ENCODE measurements around the gene CENPB. TPM values are rescaled to one million over a fixed set of nuclear protein-coding genes. Genes with fewer than 3 reads are reported as not detected.

CENPB gene
- polyA plus RNA-seq, 1 of the 3 experiments (the other 2 are of a cell fraction) = 41.2 TPM

DNA sequence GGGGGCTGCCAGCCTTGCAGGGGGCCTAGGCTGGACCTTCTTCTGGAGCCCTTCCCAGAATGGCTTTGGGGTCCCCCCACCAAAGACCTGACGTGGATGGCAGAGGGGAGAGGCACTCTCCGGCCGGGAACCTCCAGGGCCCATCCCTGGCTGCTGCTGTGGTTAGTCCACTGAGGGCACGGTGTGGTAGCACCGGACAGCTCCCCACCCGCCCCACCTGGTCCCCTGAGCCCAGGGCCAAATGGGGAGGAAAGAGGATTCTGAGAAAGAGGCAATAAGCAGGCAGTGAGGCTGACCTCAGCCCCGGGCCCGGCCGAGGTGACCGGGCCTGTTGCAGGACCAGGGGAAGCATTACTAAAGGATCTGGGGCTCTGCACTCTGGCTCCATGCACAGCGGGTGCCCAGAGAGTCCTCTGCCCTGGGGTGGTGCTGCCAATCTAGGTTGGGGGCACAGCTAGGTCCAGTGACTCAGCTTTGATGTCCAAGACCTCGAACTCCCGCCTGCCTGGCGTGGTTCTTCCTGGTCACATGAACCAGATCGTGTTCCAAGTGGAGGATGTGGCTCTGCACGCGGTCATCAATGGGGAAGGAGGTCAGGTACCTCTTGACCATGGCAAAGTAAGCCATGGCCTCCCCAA lies 2.2 kb downstream of the CENPB start:
- TF ChIP-seq, protein P1, sequence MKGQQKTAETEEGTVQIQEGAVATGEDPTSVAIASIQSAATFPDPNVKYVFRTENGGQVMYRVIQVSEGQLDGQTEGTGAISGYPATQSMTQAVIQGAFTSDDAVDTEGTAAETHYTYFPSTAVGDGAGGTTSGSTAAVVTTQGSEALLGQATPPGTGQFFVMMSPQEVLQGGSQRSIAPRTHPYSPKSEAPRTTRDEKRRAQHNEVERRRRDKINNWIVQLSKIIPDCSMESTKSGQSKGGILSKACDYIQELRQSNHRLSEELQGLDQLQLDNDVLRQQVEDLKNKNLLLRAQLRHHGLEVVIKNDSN (IDR thresholded peaks at IDR 0.05; ENCODE audit: borderline replicate concordance, low read depth) = peak; percentile 21; the same call in 1 of the 2 replicates
- no peak for TF ChIP-seq RFX5 (IDR thresholded peaks at IDR 0.05; ENCODE audit: low read length)
- peak; percentile 84 for TF ChIP-seq REST (IDR thresholded peaks at IDR 0.05; ENCODE audit: low read depth, low read length)
- Histone ChIP-seq H4K20me1 (ENCODE audit: insufficient read depth) (peaks cover 45% of the 10 kb centered on the region), H3K9me3 (no peaks in the 10 kb centered on the region), H3K27ac (ENCODE audit: low read depth in 2 of 2, low read length in 1 of 2) (no peak overlapping the region; a peak in 1 of 4 replicates), H3K9ac (no peak overlapping the region), H3K4me2 (peak overlapping the region; percentile 96), H3K4me1 (ENCODE audit: control insufficient read depth in 1 of 2, insufficient read depth in 2 of 2, low read depth in 1 of 2, low read length in 1 of 2) (peaks cover 27 to 33% of the 10 kb centered on the region in 2 experiments; a peak in 3 of 4 replicates), H3K9me2 (no peaks in the 10 kb centered on the region), H3K4me3 (ENCODE audit: low read depth in 2 of 2, low read length in 1 of 2) (peak overlapping the region in 1 of 2 experiments; percentile 74; a peak in 2 of 4 replicates), H3K27me3 (ENCODE audit: insufficient read depth) (no peaks in the 10 kb centered on the region), H3K79me2 (ENCODE audit: insufficient read depth) (peaks cover 40% of the 10 kb centered on the region), H3K36me3 (replicated peaks in 1 of 2; ENCODE audit: control insufficient read depth in 1 of 2, insufficient read depth in 2 of 2, low read length in 1 of 2) (peaks cover 7 to 9% of the 10 kb centered on the region in 2 experiments), H3F3A (replicated peaks; ENCODE audit: insufficient read depth) (peaks cover 15% of the 10 kb centered on the region), H2AFZ (ENCODE audit: low read depth) (no peak overlapping the region)
- 96% methylated on average over 15 of the region's 17 CpGs for WGBS (ENCODE audit: low lambda C conversion rate)
- ChIA-PET CTCF (interaction anchor here (0.8 to 6.4 kb wide), 8 partner anchors 9 to 110 kb away, joined by 3 to 161 read pairs (median 18); partner anchors contain the start of genes ADISSP and AP5S1), POLR2A (no interaction called here)
- no peak for DNase-seq

GRCh38 chr20:3783511-3784195 lies 2.9 kb downstream of the CENPB start:
- H3K9ac ChIP-seq = no peak overlapping the region
- no peaks in the 10 kb centered on the region for H3K27me3 ChIP-seq (ENCODE audit: insufficient read depth)
- H3K27ac ChIP-seq (ENCODE audit: low read depth in 2 of 2, low read length in 1 of 2) = no peak overlapping the region
- H3K79me2 ChIP-seq (ENCODE audit: insufficient read depth) = peaks cover 40% of the 10 kb centered on the region
- H3K4me3 ChIP-seq (ENCODE audit: low read depth in 2 of 2, low read length in 1 of 2) = no peak overlapping the region
- H3K9me2 ChIP-seq = no peaks in the 10 kb centered on the region
- peaks cover 7 to 9% of the 10 kb centered on the region in 2 experiments for H3K36me3 ChIP-seq (replicated peaks in 1 of 2; ENCODE audit: control insufficient read depth in 1 of 2, insufficient read depth in 2 of 2, low read length in 1 of 2)
- WGBS (ENCODE audit: low lambda C conversion rate) = 86% methylated on average over 10 of the region's 10 CpGs
- peaks cover 15% of the 10 kb centered on the region for H3F3A ChIP-seq (replicated peaks; ENCODE audit: insufficient read depth)
- H3K9me3 ChIP-seq = no peaks in the 10 kb centered on the region
- H3K4me1 ChIP-seq (ENCODE audit: control insufficient read depth in 1 of 2, insufficient read depth in 2 of 2, low read depth in 1 of 2, low read length in 1 of 2) = peaks cover 27 to 33% of the 10 kb centered on the region in 2 experiments; a peak in 3 of 4 replicates
- ChIA-PET CTCF (interaction anchor here (0.6 to 6.4 kb wide), 5 partner anchors 12 to 72 kb away, joined by 3 to 61 read pairs (median 27); partner anchors contain the start of genes ADISSP and CDC25B), POLR2A (no interaction called here)
- no peak for DNase-seq
- H2AFZ ChIP-seq (ENCODE audit: low read depth) = no peak overlapping the region
- peak overlapping the region; percentile 96; the same call in 1 of the 2 replicates for H3K4me2 ChIP-seq
- H4K20me1 ChIP-seq (ENCODE audit: insufficient read depth) = peaks cover 45% of the 10 kb centered on the region
- TF ChIP-seq YY1 (IDR thresholded peaks at IDR 0.05; ENCODE audit: low read depth) (no peak), FOSL2 (IDR thresholded peaks at IDR 0.05; ENCODE audit: borderline replicate concordance, low read depth) (no peak), RCOR1 (IDR thresholded peaks at IDR 0.05; ENCODE audit: low read length) (no peak), FOXM1 (IDR thresholded peaks at IDR 0.05; ENCODE audit: low read depth) (no peak), GATA2 (CRISPR knock-in tag; IDR thresholded peaks at IDR 0.05) (no peak), NFIC (IDR thresholded peaks at IDR 0.05; ENCODE audit: borderline replicate concordance) (no peak), FOXJ3 (CRISPR knock-in tag; IDR thresholded peaks at IDR 0.05) (no peak), EZH2phosphoT487 (IDR thresholded peaks at IDR 0.05; ENCODE audit: borderline replicate concordance, low read depth) (no peak), CHD2 (IDR thresholded peaks at IDR 0.05; ENCODE audit: low read length, partially characterized antibody) (no peak), RXRA (IDR thresholded peaks at IDR 0.05; ENCODE audit: borderline replicate concordance, low read depth) (no peak), MXI1 (IDR thresholded peaks at IDR 0.05; ENCODE audit: low read depth, low read length) (no peak), RAD21 (IDR thresholded peaks at IDR 0.05; ENCODE audit: low read length) (no peak)
- TF ChIP-seq, protein P2, sequence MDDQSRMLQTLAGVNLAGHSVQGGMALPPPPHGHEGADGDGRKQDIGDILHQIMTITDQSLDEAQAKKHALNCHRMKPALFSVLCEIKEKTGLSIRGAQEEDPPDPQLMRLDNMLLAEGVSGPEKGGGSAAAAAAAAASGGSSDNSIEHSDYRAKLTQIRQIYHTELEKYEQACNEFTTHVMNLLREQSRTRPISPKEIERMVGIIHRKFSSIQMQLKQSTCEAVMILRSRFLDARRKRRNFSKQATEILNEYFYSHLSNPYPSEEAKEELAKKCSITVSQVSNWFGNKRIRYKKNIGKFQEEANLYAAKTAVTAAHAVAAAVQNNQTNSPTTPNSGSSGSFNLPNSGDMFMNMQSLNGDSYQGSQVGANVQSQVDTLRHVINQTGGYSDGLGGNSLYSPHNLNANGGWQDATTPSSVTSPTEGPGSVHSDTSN (IDR thresholded peaks at IDR 0.05) = no peak
- TF ChIP-seq, protein P3, sequence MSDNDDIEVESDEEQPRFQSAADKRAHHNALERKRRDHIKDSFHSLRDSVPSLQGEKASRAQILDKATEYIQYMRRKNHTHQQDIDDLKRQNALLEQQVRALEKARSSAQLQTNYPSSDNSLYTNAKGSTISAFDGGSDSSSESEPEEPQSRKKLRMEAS (IDR thresholded peaks at IDR 0.05; ENCODE audit: low read depth) = no peak
- TF ChIP-seq, protein P4, sequence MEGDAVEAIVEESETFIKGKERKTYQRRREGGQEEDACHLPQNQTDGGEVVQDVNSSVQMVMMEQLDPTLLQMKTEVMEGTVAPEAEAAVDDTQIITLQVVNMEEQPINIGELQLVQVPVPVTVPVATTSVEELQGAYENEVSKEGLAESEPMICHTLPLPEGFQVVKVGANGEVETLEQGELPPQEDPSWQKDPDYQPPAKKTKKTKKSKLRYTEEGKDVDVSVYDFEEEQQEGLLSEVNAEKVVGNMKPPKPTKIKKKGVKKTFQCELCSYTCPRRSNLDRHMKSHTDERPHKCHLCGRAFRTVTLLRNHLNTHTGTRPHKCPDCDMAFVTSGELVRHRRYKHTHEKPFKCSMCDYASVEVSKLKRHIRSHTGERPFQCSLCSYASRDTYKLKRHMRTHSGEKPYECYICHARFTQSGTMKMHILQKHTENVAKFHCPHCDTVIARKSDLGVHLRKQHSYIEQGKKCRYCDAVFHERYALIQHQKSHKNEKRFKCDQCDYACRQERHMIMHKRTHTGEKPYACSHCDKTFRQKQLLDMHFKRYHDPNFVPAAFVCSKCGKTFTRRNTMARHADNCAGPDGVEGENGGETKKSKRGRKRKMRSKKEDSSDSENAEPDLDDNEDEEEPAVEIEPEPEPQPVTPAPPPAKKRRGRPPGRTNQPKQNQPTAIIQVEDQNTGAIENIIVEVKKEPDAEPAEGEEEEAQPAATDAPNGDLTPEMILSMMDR (IDR thresholded peaks at IDR 0.05) = no peak
